Measurements from ENCODE around the gene SERHL2.
"Not testable (repeated sequence)": the region's sequence is repeated elsewhere in the genome, so short reads cannot be mapped to it uniquely, and the experiment has no call there.

Gene SERHL2

DNA sequence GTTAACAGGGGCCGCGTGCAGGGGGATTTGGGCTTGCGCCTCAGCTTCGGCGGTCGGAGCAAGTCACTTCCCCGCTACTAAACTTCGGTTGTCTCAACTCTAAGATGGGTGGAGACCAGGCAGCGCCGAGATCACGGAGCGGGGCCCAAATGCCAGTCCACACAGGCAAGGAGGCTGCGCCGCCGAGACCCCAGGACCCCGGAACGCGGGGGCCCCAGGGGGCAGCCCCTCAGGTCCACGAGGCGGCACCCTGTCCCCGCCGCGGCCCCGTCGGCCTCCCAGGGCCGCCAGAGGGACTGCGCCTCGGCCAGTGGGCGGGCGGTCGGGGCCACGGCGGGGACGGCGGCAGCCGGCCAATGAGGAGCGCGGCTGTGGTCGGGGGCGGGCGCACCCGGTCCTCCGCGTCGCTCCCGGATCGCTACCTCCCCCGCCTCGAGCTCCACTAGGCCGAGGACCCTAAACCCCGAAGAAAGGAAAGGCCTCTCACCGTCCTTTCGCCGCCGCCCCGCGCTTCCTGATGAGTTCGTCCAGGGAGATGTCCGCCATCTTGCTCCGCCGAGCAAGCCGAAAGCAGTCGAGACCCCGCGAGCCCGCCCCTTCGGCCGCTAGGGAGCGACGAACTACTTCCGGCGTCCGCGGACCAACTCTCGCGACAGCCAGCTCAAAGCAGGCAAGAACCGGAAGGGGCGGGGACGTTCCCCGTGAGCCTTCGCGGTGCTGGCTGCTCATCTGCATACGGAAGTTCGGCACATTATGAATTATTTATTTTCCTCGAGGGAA, 60.7 kb downstream of the SERHL2 start, which contains the start of gene POLDIP3:
Gene POLDIP3 (minus strand): TSS at position 572 of the 780 bp plus-strand sequence. CDS start 26 bp downstream, at position 546.
- TF ChIP-seq, protein P1, sequence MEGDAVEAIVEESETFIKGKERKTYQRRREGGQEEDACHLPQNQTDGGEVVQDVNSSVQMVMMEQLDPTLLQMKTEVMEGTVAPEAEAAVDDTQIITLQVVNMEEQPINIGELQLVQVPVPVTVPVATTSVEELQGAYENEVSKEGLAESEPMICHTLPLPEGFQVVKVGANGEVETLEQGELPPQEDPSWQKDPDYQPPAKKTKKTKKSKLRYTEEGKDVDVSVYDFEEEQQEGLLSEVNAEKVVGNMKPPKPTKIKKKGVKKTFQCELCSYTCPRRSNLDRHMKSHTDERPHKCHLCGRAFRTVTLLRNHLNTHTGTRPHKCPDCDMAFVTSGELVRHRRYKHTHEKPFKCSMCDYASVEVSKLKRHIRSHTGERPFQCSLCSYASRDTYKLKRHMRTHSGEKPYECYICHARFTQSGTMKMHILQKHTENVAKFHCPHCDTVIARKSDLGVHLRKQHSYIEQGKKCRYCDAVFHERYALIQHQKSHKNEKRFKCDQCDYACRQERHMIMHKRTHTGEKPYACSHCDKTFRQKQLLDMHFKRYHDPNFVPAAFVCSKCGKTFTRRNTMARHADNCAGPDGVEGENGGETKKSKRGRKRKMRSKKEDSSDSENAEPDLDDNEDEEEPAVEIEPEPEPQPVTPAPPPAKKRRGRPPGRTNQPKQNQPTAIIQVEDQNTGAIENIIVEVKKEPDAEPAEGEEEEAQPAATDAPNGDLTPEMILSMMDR (IDR thresholded peaks at IDR 0.05; ENCODE audit: insufficient read depth, low read length, missing control alignments) = peak; percentile 52
- ChIA-PET POLR2A (interaction anchor here (0.7 to 2.0 kb wide), 15 partner anchors 8 to 947 kb away, joined by 3 to 15 read pairs (median 4); partner anchors contain the start of genes ARFGAP3 and CYB5R3), CTCF (interaction anchor here (2.2 kb wide), 1 partner anchor 22 kb away, joined by 8 read pairs; no protein-coding TSS in a partner anchor)
- DNase-seq (ENCODE audit: low read depth, low spot score) = peak; percentile 79
- H3K4me3 ChIP-seq (ENCODE audit: low read depth, low read length) = peak within 1 kb of the TSS; percentile 80

DNA sequence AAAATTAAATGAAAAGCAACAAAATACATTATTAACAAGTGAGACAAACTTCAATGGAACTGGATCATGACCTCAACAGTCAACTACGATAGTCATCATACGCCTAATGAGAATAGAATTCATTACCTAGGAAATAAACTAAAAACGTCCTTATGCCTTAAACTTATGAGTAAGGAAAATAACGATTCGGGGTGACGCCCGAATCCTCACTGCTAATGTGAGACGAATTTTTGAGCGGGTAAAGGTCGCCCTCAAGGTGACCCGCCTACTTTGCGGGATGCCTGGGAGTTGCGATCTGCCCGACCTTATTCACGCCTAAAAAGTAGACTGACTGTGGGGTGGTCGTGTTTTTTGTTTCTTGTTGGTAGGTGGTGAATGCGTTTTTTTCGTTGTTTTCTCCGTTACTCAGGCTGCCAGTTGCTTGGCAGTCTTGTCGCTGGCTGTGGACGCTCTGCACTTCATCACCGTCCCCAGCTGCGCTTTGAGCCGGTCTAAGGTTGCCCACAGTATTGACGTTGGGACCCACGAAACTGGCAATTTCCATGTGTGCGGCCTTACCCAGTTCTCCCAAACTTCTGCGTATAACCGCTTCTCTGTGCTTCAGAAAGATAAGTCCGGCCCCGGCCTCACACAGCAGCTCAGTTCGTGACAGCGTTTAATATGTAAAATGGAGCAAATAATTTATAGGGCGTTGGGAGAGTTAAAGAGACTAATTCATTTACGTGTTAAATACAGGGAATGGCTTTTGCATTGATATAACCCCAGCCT, 61.5 kb downstream of the SERHL2 start:
- POLR2A ChIA-PET = interaction anchor here (0.6 to 2.0 kb wide), 18 partner anchors 9 to 948 kb away, joined by 3 to 15 read pairs (median 4); partner anchors contain the start of genes ARFGAP3 and CYB5R3
- H3K4me3 ChIP-seq (ENCODE audit: low read depth, low read length) = peak overlapping the region; percentile 32
- peak; percentile 97 for DNase-seq (ENCODE audit: low read depth, low spot score)
- TF ChIP-seq, protein P1 (IDR thresholded peaks at IDR 0.05; ENCODE audit: insufficient read depth, low read length, missing control alignments) = no peak
- CTCF ChIA-PET = interaction anchor here (1.0 to 2.2 kb wide), 3 partner anchors 21 to 206 kb away, joined by 3 to 8 read pairs (median 3); no protein-coding TSS in a partner anchor

DNA sequence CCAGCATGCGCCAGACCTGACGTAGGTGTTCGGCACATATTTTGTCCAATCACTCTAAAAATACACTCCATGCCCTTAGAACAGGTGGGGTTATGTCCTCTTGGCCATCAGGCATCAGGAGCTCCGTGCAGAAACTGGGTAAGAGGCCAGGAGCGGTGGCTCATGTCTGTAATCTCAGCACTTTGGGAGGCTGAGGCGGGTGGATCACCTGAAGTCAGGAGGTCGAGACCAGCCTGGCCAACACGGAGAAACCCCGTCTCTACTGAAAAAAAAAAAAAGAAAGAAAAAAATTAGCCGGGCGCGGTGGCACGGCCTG, 62.1 kb downstream of the SERHL2 start:
- peak overlapping the region; percentile 32 for H3K4me3 ChIP-seq (ENCODE audit: low read depth, low read length)
- not testable (repeated sequence) for DNase-seq (ENCODE audit: low read depth, low spot score)
- ChIA-PET CTCF (interaction anchor here (1.0 to 2.2 kb wide), 3 partner anchors 20 to 206 kb away, joined by 3 to 8 read pairs (median 3); no protein-coding TSS in a partner anchor), POLR2A (interaction anchor here (0.6 to 2.0 kb wide), 13 partner anchors 10 to 949 kb away, joined by 3 to 15 read pairs (median 4); partner anchors contain the start of genes ARFGAP3 and CYB5R3)

DNA sequence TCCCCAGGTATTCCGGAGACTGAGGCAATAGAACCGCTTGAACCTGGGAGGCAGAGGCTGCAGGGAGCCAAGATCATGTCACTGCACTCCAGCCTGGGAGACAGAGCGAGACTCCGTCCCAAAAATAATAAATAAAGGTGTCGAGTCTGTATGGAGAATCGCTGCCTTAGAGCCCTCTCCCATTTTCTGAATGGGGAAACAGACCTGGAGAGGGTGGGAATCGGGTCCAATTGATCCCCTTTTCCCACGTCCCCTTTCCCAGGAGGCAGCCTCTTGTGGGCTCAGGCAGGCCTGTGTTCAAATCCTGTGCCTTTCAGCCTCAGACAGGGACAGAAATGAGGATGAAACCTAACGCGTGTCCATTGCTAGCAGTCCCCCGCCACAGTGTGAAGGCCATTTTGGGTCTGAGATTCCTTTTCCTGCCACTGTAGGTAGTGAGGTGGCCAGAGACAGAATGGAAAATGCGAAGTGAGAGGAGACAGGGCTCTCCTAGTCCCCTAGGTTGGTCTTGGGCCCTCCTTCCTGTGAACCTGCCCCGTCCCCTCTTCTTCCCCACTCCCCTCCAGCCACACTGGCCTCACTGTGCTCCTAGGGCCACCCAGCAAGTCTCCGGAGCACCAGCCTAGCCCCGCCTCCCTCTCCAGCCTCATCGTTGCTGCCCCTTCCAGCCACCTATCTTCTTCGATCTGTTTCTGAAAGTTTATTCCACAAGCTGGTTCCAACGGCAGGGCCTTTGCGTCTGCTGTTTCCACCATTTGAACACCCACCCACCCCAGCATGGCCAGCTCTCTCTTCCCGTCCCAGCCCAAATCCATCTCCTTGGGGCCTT, 63.6 kb downstream of the SERHL2 start:
- no peak for DNase-seq (ENCODE audit: low read depth, low spot score)
- no peak overlapping the region for H3K4me3 ChIP-seq (ENCODE audit: low read depth, low read length)
- ChIA-PET CTCF (interaction anchor here (1.0 kb wide), 1 partner anchor 196 kb away, joined by 3 read pairs; no protein-coding TSS in a partner anchor), POLR2A (no interaction called here)
- TF ChIP-seq, protein P1 (IDR thresholded peaks at IDR 0.05; ENCODE audit: insufficient read depth, low read length, missing control alignments) = no peak

DNA sequence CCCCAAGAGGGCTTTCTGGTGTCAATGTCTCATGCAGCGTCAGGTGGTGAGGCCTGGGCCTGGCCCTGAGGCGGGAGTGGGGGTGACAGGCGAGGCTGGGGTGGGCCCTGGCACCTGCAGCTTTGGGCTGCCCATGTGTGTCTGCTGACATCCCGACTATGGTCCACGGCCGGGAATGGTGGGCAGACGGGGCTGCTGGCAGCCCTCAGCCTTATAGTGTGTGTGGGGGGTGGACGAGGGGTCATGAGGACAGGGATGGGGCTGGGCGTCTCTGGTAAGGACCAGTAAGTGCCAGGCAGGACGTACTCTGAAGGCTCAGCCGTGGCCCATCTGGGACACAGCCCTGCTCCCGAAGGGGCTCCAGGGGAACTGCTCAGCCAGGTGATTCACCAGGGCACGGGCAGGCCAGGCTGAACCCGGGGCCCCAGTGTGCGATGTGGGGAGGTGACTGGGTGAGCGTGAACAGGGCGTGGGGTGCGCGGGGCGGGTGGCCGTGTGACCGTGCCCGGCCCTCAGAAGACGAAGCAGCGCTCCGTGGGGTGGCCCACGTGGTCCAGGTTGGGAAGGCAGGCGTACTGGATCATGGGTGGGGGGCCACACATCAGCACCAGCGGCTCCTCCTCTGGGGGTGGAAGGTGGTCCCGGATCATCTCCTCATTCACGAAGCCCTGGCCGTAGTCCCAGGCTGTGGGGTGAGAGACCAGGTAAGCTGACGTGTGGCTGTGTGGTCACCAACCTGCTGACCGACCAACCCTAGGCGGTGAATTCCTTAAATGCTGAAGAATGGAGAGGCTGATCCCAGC, 65.7 kb downstream of the SERHL2 start:
- CTCF ChIA-PET = interaction anchor here (0.8 to 1.6 kb wide), 3 partner anchors 10 to 200 kb away, joined by 3 to 8 read pairs (median 3); no protein-coding TSS in a partner anchor
- POLR2A ChIA-PET = no interaction called here
- TF ChIP-seq, protein P1 (IDR thresholded peaks at IDR 0.05; ENCODE audit: insufficient read depth, low read length, missing control alignments) = no peak
- DNase-seq (ENCODE audit: low read depth, low spot score) = no peak
- no peak overlapping the region for H3K4me3 ChIP-seq (ENCODE audit: low read depth, low read length)
